NCI-H1048 (cell line): ENCODE measurements around the gene ACOX2.
A peak's percentile ranks its signal among the peaks of the same experiment; 100 is the strongest.

Source experiments
- DNase-seq: peaks from one replicate; lab custom pipeline; 2025; lab: John Stamatoyannopoulos, UW

Gene ACOX2

GRCh38 chr3:58471025-58471887 lies 65.7 kb downstream of the ACOX2 start:
- no peak for DNase-seq

GRCh38 chr3:58470363-58471024 lies 66.5 kb downstream of the ACOX2 start:
- no peak for DNase-seq

DNA sequence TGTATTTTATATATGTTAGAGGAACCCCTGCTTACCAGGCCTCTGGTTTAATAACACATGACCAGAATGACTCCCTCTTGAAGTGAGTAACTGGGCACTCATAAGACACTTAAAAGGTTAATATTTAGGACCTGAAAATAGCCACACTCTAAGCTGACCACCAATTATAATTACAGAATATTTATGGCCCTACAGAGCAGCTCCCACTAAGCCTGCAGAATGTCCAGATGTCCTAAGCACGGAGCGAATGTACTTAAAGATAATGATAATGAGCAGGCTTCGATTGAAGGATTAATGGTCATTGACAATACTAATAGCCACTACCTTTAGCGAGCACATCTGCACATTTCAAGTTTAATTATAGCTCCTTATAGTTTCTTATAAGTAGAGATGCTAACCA lies 67.9 kb downstream of the ACOX2 start:
- DNase-seq, result no peak

GRCh38 chr3:58466899-58467563 lies 70.0 kb downstream of the ACOX2 start:
- DNase-seq, result no peak

- DNase-seq, result no peak
Measured at GRCh38 chr3:58464866-58465265, 72.1 kb downstream of the ACOX2 start.

GRCh38 chr3:58463942-58464271 lies 73.1 kb downstream of the ACOX2 start:
- no peak for DNase-seq

- DNase-seq, result peak; percentile 16
Measured at GRCh38 chr3:58463181-58463941, 73.6 kb downstream of the ACOX2 start.

DNA sequence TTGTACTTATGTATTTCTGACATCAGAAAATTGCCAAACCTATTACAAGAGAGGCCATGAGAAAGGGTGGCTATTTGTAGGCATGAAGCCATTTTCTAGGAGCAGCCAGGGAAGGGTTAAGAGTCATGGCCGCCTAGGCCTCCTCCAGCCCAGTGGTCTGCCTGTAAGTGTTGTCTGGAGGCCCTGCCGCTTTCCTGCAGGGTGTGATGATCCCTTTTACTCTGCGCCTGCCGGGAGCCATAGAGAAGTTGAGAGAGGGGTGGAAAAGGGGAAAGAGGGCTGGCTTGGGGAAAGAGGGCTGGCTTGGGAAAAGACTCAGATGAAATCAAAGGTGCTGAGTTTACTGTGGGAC lies 74.2 kb downstream of the ACOX2 start:
- DNase-seq, result no peak

DNA sequence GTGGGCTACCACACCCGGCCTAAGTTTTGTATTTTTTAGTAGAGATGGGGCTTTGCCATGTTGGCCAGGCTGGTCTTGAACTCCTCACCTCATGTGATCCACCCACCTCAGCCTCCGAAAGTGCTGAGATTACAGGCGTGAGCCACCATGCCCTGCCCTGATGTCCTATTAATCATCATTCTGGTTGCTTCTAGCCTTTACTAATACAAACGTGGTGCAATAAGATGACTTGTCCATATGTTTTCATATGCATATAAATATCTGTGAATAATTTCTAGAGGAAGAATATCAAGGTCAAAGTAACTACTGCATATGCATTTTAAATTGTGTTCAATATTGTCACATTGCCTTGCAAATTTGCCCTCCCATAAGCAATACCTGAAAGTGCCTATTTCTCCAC lies 77.8 kb downstream of the ACOX2 start:
- no peak for DNase-seq
